ENCODE results near the gene GIN1.
"Not testable (repeated sequence)": the region's sequence is repeated elsewhere in the genome, so short reads cannot be mapped to it uniquely, and the experiment has no call there.

Gene GIN1

DNA sequence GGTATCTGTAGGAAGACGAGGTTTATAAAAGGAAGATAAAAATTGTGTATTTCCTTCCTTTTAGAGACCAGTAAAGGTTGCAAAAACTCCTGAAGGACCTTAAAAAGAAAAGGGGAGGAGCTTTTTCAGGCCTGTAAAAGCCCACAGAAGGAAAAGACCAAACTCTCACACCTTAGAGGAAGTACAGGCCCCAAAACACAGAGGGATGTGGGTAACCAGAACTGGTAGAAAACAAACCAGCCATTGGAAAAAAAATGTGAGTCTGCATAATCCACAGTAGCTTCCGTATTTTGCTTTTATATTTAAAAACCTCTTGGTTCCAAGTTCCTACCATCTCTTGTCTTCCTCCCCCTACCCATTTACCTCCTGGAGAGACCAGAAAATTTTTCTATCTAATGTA, 8.5 kb downstream of the GIN1 start:
- DNase-seq (ENCODE audit: low read depth, low spot score), result no peak

DNA sequence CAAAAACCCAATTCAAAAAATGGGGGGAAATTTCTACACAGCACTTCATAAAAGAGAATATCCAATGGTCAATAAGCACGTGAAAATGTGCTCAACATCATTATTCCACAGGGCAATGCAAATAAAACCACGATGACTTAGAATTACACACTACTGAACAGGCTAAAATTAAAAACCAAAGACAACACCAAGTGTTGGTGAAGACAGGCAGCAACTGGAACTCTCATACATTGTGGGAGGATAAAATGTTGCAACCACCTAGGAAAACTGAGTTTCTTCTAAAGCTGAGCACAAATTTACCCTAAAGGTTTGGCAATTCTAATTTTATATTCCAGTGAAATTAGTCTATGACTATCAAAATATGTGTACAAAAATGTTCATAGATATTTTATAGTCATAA, 9.5 kb downstream of the GIN1 start:
- no peak for DNase-seq (ENCODE audit: low read depth, low spot score)

- no peak for DNase-seq (ENCODE audit: low read depth, low spot score)
Observed at GRCh38 chr5:103109277-103109676, 10.7 kb downstream of the GIN1 start.

DNA sequence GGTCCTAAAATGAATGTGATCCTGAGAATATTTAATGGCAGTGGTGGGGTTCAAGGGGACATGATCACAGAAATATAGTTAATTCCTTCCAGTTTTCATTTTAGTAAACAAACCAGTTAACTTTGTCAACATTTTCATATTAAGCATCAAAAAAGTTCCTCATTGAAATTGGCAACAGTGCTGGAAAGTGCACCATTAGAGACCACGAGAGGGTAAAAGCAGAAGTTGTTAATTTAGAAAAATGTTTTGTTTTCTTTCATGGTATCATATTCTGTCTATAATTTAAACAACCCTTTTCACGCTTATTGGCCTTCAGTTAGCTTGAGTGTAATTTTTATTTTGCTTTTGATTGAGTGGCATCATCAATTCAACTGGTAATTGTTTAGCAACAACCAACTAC, 11.9 kb downstream of the GIN1 start:
- DNase-seq (ENCODE audit: low read depth, low spot score), result no peak

DNA sequence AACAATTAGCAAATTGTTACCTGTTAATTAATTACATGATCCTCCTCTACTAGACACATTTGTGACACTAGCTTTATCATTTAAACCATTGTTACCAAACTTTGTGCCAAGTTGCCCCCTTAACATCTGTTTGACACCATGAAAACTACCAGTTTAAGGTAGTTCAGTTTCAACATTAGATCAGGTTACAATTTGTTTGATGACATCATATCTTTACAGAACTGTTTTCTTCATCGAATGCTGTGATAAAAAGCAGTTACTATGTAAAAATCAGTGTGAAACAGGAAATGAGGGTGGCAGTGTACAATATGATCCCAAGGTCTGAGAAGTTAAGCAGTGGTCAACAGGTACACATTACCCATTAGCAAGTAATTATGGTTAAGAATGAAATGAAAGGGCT, 17.7 kb downstream of the GIN1 start:
- DNase-seq (ENCODE audit: low read depth, low spot score), result no peak

- no peak for DNase-seq (ENCODE audit: low read depth, low spot score)
Observed at GRCh38 chr5:103101079-103101750, 18.7 kb downstream of the GIN1 start.

DNA sequence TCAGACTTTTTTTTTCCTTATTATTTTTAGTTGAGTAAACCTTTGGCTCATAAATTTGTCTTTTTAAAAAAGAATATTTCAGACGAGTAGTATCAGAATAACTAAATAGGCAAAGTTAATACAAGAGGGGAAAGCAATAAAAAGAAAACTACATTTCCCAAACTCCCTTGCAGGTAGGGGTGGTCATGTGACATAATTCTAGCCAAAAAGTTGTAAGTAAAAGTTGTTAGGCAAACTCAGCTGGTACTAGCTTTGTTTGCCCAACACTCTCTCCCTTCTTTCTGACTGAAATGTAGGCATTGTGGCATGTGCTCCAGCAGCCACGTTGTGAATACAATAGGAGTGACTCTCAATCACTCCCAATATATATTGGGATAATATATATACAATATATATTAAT, 20.9 kb downstream of the GIN1 start:
- no peak for DNase-seq (ENCODE audit: low read depth, low spot score)

- no peak for DNase-seq (ENCODE audit: low read depth, low spot score)
Observed at GRCh38 chr5:103094737-103095136, 25.2 kb downstream of the GIN1 start.

DNA sequence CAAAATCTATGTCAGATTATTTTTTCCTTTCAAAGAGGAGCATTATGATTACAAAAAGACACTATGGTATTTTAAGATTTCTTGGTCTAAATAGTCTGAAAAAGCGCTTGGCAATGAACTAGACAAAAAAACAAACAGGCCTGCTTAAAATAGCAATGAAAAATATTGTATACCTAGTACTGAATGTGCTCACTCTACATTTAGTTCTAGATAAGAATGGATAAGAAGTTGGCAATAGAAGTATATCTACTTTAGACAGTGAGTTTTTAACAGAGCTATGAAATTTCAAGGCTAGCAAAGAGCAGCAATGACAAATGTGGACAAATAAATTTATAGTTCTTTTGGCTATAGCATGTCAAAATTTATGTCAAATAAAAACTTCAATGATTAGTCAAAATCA, 26.2 kb downstream of the GIN1 start:
- DNase-seq (ENCODE audit: low read depth, low spot score), result no peak

GRCh38 chr5:103092676-103093075, 27.3 kb downstream of the GIN1 start:
- no peak for DNase-seq (ENCODE audit: low read depth, low spot score)

GRCh38 chr5:103090791-103091190, 29.1 kb downstream of the GIN1 start:
- DNase-seq (ENCODE audit: low read depth, low spot score), result no peak

GRCh38 chr5:103089272-103089671, 30.7 kb downstream of the GIN1 start:
- no peak for DNase-seq (ENCODE audit: low read depth, low spot score)

DNA sequence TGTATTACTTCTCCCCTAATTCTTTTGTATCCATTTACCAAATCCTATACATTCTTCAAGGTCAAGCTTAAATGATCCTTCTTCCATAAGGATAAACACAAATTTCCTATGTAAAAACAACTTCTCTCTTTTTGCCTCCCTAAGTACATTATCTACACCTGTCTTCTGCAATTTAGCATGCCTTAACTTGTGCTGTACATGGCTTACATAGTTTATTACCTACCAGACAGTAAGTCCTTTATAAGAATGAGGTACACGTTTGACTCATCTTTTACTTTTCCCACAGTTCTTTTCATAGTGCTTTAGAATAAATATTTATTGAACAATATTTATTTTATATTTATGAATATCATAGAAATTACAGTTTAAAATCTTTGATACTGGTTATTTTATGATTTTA, 33.4 kb downstream of the GIN1 start:
- DNase-seq (ENCODE audit: low read depth, low spot score), result no peak

GRCh38 chr5:103079796-103080195, 40.1 kb downstream of the GIN1 start:
- DNase-seq (ENCODE audit: low read depth, low spot score), result no peak

DNA sequence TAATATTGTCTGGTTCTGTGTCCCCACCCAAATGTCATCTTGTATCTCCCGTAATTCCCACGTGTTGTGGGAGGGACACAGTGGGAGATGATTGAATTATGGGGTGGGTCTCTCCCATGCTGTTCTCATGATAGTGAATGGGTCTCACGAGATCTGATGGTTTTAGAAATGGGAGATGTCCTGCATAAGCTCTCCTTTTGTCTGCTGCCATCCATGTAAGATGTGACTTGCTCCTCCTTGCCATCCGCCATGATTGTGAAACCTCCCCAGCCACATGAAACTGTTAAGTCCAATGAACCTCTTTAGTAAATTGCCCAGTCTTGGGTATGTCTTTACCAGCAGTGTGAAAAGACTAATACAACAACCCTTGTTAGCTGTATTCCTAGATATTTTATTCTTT, 44.5 kb downstream of the GIN1 start:
- no peak for DNase-seq (ENCODE audit: low read depth, low spot score)

GRCh38 chr5:103073500-103073899, 46.4 kb downstream of the GIN1 start:
- DNase-seq (ENCODE audit: low read depth, low spot score), result not testable (repeated sequence)

DNA sequence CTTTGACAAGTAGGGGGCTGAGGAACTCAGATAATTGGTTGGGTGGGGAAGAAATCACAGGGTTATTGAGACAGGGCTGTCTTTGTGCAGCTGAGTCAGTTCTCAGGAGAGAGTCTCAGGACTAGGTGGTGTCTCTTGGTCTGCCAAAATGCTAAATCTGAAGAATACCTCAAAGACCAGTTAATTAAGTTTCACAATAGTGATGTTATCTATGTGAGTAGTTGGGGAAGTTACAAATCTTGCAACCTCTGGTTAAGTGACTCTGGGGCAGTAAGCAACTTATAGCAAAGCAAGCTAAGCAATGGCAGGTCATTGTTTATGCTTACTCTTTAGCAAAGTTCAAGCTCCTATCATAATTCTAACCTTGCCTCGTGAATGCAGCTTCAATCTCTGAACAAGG, 53.6 kb downstream of the GIN1 start:
- DNase-seq (ENCODE audit: low read depth, low spot score), result no peak

- DNase-seq (ENCODE audit: low read depth, low spot score), result no peak
Observed at GRCh38 chr5:103060424-103060954, 59.4 kb downstream of the GIN1 start.

DNA sequence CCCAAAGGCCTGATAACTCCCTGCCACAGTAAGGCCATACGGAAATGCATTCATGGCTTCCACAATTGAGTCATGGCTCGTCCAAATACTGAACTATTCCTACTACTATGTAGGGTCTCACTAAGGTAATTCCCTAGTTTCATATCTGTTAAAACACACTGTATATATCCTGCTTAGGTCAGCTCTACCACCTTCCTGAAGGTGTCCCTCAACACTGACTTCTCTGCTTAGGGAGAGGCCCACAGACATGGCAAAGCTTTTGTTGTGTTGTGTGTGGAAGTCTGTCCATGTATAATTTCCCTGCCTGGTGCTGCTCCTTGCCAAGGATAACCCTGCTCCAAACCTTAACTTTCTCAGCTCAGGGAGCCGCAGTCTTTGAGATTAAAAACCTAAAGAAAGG, 60.4 kb downstream of the GIN1 start:
- no peak for DNase-seq (ENCODE audit: low read depth, low spot score)

DNA sequence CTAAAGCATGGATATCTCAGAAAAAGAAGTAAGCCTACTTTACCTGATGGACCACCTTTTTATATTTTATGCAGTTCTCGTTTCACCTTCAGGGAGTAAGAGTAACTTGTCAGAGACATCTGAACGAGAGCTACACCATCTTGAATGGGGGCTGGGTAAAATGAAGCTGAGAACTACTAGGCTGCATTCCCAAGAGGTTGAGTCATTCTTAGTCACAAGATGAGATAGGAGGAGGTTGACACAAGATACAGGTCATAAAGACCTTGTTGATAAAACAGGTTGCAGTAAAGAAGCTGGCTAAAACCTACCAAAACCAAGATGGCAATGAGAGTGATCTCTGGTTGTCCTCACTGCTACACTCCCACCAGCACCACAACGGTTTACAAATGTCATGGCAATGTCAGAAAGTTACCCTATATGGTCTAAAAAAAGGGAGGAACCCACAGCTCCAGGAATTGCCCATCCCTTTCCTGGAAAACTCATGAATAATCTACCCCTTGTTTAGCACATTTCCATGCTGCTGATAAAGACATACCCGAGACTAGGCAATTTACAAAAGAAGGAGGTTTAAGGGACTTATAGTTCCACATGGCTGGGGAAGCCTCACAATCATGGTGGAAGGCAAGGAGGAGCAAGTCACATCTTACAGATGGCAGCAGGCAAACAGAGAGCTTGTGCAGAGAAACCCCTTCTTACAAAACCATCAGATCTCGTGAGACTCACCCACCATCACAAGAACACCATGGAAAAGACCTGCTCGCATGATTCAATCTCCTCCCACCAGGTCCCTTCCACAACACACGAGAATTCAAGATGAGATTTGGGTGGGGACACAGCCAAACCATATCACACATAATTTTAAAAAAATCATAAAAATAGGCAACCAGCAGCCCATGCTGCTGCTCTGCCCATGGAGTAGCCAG, 62.5 kb downstream of the GIN1 start:
- DNase-seq (ENCODE audit: low read depth, low spot score), result no peak

DNA sequence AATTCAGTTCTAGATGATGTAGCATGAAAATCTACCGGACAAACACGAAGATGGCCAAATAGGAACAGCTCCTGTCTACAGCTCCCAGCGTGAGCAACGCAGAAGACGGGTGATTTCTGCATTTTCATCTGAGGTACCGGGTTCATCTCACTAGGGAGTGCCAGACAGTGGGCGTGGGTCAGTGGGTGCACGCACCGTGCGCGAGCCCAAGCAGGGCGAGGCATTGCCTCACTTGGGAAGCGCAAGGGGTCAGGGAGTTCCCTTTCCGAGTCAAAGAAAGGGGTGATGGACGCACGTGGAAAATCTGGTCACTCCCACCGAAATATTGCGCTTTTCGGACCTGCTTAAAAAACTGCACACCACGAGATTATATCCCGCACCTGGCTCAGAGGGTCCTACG, 73.2 kb downstream of the GIN1 start:
- DNase-seq (ENCODE audit: low read depth, low spot score), result not testable (repeated sequence)

DNA sequence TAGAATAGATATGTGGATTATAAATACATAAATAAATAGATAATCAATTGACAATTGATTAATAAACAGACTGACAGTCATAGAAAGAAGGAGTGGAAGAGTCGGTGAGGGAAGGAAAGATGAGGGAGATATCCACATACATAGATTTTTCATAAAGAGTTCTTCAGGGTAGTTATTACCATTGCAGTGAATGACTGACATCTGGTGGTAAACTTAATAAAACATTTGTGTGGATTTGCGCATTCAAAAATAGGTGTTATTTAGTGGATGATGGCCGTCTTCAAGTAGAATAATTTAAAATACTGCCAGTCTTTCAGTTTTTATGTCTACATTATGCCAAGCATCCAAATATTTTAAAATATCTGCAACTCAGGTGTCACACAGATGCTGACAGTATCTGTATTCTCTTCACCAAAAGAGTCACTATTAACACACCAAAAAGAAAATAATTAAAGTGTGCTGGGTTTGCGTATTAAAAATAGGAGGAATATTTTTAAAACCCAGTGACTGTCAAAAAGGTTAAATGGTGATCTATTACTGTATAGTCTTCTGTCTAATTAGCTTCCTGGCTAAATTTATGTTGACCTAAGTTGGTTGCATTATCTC, 78.8 kb downstream of the GIN1 start:
- no peak for DNase-seq (ENCODE audit: low read depth, low spot score)
